GM12891 (cell line): Measurements from ENCODE around the gene PPP2R5A.

Experiments
- POLR2A ChIP-seq: IDR thresholded peaks from 2 replicates; pipeline ENCODE4 v1.6.1; 2011; ENCODE audit warnings: low read depth, low read length, control low read depth
- POLR2AphosphoS5 ChIP-seq: IDR thresholded peaks from 2 replicates; pipeline ENCODE4 v1.6.1; 2011; ENCODE audit warnings: low read depth, low read length, control low read depth
- SPI1 ChIP-seq: IDR thresholded peaks from 2 replicates; pipeline ENCODE4 v1.6.1; 2011; ENCODE audit warnings: low read depth, low read length, control low read depth

- TF ChIP-seq POLR2A (no peak), POLR2AphosphoS5 (no peak), SPI1 (no peak)
Measured at GRCh38 chr1:212242288-212242984, 42.8 kb upstream of the PPP2R5A start.
